AG04450 (cell line): Measurements from ENCODE around the gene CHRM5. TPM values are rescaled to one million over a fixed set of nuclear protein-coding genes. Genes with fewer than 3 reads are reported as not detected.

Experiments
- CTCF ChIA-PET: fragments of 300-600, 350-600 bp; formaldehyde crosslinking; extraction: SDS; loops from one replicate; lab custom pipeline; 2022; ENCODE audit warnings: antibody characterized with exemption, inconsistent platforms; lab: Charles Lee
- POLR2A ChIA-PET: fragments of 350-600 bp; formaldehyde crosslinking; extraction: SDS; loops from one replicate; lab custom pipeline; 2021; ENCODE audit warnings: antibody characterized with exemption, inconsistent platforms; lab: Yijun Ruan, JAX
- DNase-seq: peaks from one replicate; pipeline ENCODE4 v3.0.0-alpha.2; 2011; ENCODE audit warnings: low read depth, low spot score
- H3K27ac ChIP-seq: one replicate; pipeline ENCODE4 v1.5.1; 2012; ENCODE audit warnings: low read depth, low read length, control low read depth
- H3K27me3 ChIP-seq: one replicate; pipeline ENCODE4 v1.6.0; 2012; ENCODE audit warnings: low read length; ENCODE audit not compliant: control insufficient read depth, insufficient read depth
- H3K4me3 ChIP-seq: 2 replicates; pipeline ENCODE4 v1.5.1; 2011; ENCODE audit warnings: mild to moderate bottlenecking, low read depth, low read length, control low read depth
- H3K9me3 ChIP-seq: 2 replicates; pipeline ENCODE4 v1.5.1; 2012; ENCODE audit warnings: low read length; ENCODE audit not compliant: control insufficient read depth, insufficient read depth
- polyA plus RNA-seq: library from polyadenylated mRNA; depleted of rRNA; stranded (reverse); fragments of >200 nt; gene quantifications from 2 replicates; pipeline ENCODE4 v1.2.3, GENCODE V29; 2011
- TF ChIP-seq, protein P1 (sequence below): IDR thresholded peaks from 2 replicates; pipeline ENCODE4 v1.5.1; 2011; ENCODE audit warnings: low read depth, low read length, control low read depth, inconsistent platforms

CHRM5 gene
- polyA plus RNA-seq, 1 experiment, result 0.02 TPM

DNA sequence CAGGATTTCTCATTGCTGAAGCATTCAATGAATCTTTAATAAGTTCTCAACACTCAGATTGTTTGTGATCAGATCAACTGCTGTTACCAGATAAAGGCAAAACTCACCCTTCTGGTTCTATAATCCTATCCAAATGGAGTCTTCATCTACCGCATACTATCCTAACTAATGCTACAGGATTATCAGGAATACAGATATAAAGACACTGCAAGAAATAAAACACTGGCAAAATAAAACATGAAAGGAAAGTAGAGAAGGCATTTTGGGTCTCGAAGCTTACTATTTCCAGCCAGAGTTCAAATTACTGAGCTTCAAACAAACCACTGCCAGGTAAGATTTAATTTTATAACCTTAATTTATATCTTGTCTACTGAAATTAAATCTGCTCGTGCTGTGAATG is 524 bp downstream of the CHRM5 start:
- DNase-seq, result no peak
- ChIA-PET CTCF (interaction anchor here (0.6 to 1.3 kb wide), 5 partner anchors 16 to 234 kb away, joined by 3 to 6 read pairs (median 4); no protein-coding TSS in a partner anchor), POLR2A (no interaction called here)
- H3K27ac ChIP-seq, result no peak overlapping the region
- TF ChIP-seq, protein P1, sequence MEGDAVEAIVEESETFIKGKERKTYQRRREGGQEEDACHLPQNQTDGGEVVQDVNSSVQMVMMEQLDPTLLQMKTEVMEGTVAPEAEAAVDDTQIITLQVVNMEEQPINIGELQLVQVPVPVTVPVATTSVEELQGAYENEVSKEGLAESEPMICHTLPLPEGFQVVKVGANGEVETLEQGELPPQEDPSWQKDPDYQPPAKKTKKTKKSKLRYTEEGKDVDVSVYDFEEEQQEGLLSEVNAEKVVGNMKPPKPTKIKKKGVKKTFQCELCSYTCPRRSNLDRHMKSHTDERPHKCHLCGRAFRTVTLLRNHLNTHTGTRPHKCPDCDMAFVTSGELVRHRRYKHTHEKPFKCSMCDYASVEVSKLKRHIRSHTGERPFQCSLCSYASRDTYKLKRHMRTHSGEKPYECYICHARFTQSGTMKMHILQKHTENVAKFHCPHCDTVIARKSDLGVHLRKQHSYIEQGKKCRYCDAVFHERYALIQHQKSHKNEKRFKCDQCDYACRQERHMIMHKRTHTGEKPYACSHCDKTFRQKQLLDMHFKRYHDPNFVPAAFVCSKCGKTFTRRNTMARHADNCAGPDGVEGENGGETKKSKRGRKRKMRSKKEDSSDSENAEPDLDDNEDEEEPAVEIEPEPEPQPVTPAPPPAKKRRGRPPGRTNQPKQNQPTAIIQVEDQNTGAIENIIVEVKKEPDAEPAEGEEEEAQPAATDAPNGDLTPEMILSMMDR, result no peak
- H3K4me3 ChIP-seq, result no peak overlapping the region
- H3K9me3 ChIP-seq, result no peaks in the 10 kb centered on the region
- H3K27me3 ChIP-seq, result no peaks in the 10 kb centered on the region

DNA sequence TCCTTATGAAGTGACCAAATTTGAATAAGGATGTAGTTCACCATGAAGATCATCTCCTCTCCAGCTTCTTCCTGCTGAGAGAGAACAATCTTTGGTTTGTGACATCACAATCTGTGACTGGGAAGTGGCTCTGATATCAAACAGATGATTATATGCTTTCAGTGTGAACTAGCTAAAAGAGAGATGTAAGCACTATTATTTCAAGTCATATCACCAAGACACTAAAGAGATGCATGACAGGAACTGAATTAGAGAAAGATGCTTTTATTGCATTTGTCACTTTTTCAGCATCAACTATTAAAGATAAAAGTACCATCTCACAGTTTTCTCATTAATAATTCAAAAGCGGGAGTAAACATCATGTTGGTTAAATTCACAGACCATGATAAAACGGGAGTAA is 3.5 kb downstream of the CHRM5 start:
- TF ChIP-seq, protein P1, result no peak
- Histone ChIP-seq H3K27ac (no peak overlapping the region), H3K9me3 (no peaks in the 10 kb centered on the region), H3K27me3 (no peaks in the 10 kb centered on the region), H3K4me3 (no peak overlapping the region)
- DNase-seq, result no peak
- ChIA-PET CTCF (interaction anchor here (1.0 to 6.9 kb wide), 3 partner anchors 9 to 235 kb away, joined by 3 to 53 read pairs (median 3); no protein-coding TSS in a partner anchor), POLR2A (no interaction called here)

- Histone ChIP-seq H3K27me3 (no peaks in the 10 kb centered on the region), H3K27ac (no peak overlapping the region), H3K4me3 (no peak overlapping the region), H3K9me3 (no peaks in the 10 kb centered on the region)
- POLR2A ChIA-PET, result no interaction called here
- CTCF ChIA-PET, result interaction anchor here (6.9 kb wide), 1 partner anchor 238 kb away, joined by 53 read pairs; no protein-coding TSS in a partner anchor
- DNase-seq, result no peak
- TF ChIP-seq, protein P1, result 0 out of 2 replicates have a peak, but pooled peaks have one; percentile 19
Measured at GRCh38 chr15:33975022-33975565, 6.8 kb downstream of the CHRM5 start.

- Histone ChIP-seq H3K27ac (no peak overlapping the region), H3K4me3 (no peak overlapping the region), H3K27me3 (no peaks in the 10 kb centered on the region), H3K9me3 (no peaks in the 10 kb centered on the region)
- TF ChIP-seq, protein P1, result no peak
- no peak for DNase-seq
- ChIA-PET CTCF (interaction anchor here (0.8 to 1.2 kb wide), 2 partner anchors 16 to 242 kb away, joined by 3 read pairs; no protein-coding TSS in a partner anchor), POLR2A (no interaction called here)
Measured at GRCh38 chr15:33980159-33980558, 11.9 kb downstream of the CHRM5 start.

GRCh38 chr15:33982516-33982915 is 14.2 kb downstream of the CHRM5 start:
- CTCF ChIA-PET, result interaction anchor here (1.5 kb wide), 1 partner anchor 245 kb away, joined by 6 read pairs; no protein-coding TSS in a partner anchor
- H3K27me3 ChIP-seq, result no peaks in the 10 kb centered on the region
- no peak overlapping the region for H3K27ac ChIP-seq
- no peak overlapping the region for H3K4me3 ChIP-seq
- POLR2A ChIA-PET, result no interaction called here
- TF ChIP-seq, protein P1, result no peak
- DNase-seq, result no peak
- H3K9me3 ChIP-seq, result no peaks in the 10 kb centered on the region
